SK-N-SH treated with all-trans-retinoic acid at 6 μM for 48 hours (cell line): ENCODE data around the gene ZSCAN25.

Experiments
- ARNTL ChIP-seq: fragments of 450-650 bp; formaldehyde crosslinking; IDR thresholded peaks from 2 replicates; pipeline ENCODE4 v1.5.0; 2020; ENCODE audit warnings: low read depth, mild to moderate bottlenecking, moderate library complexity, borderline replicate concordance
- BACH2 ChIP-seq: fragments of 250-450 bp; sonication (Bioruptor Pico); IDR thresholded peaks from 2 replicates; pipeline ENCODE4 v1.9.0; 2021; ENCODE audit warnings: mild to moderate bottlenecking, borderline replicate concordance
- CSDC2 ChIP-seq: fragments of 250-450 bp; sonication (Bioruptor Pico); IDR thresholded peaks from 2 replicates; pipeline ENCODE4 v1.5.0; 2020; ENCODE audit warnings: mild to moderate bottlenecking, moderate library complexity
- PATZ1 ChIP-seq: fragments of 250-450 bp; sonication (Bioruptor Pico); IDR thresholded peaks from 2 replicates; pipeline ENCODE4 v1.8.0; 2020; ENCODE audit warnings: mild to moderate bottlenecking, moderate library complexity, borderline replicate concordance
- TOX ChIP-seq: fragments of 250-450 bp; sonication (Bioruptor Pico); IDR thresholded peaks from 2 replicates; pipeline ENCODE4 v1.8.0; 2021; ENCODE audit warnings: mild to moderate bottlenecking, moderate library complexity, borderline replicate concordance
- TSHZ2 ChIP-seq: fragments of 250-450 bp; sonication (Bioruptor Pico); IDR thresholded peaks from 2 replicates; pipeline ENCODE4 v1.5.0; 2020; ENCODE audit warnings: mild to moderate bottlenecking, moderate library complexity
- ZFP30 ChIP-seq: fragments of 450-650 bp; formaldehyde crosslinking; IDR thresholded peaks from 2 replicates; pipeline ENCODE4 v1.5.0; 2022; ENCODE audit warnings: mild to moderate bottlenecking, moderate library complexity

GRCh38 chr7:99614495-99614894 lies 2.3 kb upstream of the ZSCAN25 start:
- TF ChIP-seq PATZ1 (CRISPR knock-in tag) (no peak), TSHZ2 (CRISPR knock-in tag) (no peak), ZFP30 (CRISPR knock-in tag) (no peak), BACH2 (no peak), TOX (CRISPR knock-in tag) (no peak), CSDC2 (CRISPR knock-in tag) (no peak), ARNTL (CRISPR knock-in tag) (no peak)
